GM19193 (cell line): Measurements from ENCODE around the gene S100A12.

Source experiments
- POLR2A ChIP-seq: IDR thresholded peaks from 4 replicates; pipeline ENCODE4 v1.6.1; 2011; ENCODE audit not compliant: insufficient read depth, insufficient read length; ENCODE audit errors: extremely low read depth

Gene S100A12

DNA sequence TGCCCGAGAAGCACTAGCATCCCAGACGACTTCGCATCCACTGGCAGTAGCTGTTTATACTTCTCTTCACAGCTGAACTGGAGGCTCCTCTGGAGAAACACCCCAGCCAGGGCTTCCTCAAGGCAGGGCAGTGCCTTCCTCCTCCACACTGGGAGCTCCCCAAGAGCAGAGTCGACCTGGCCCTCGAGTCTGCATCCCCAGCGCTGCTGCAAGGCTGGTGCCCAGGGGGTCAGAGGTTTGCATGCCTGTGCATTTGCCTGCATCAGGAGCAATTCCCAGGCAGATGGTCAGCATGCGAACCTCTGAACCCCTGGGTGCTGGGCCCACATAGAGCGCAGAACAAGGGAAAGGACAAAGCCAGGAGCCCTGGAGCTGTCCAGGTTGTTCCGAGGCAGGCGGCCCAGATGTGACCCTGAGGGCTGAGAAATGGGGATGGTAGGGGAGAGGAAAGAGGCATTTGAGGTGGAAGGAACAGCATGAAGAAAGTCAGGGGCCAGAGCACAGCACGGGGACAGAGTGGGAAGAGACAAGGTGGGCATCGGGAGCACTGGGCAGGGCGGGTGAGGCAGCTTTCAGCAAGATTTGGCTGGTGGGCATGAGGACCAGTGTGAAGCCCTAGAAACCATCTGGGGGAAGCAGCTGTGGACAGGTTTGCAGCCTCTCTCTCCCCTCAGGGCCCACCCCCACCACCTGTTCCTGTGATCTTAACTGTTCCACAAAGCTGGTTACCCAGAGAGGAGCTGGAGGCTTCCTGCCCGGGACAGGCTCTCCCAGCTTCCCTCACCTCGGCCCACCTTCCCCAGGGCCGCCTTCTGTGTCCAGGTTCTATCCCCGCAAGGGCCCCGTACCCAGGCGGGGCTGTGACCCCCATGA, 21.9 kb upstream of the S100A12 start:
- TF ChIP-seq POLR2A, result no peak

DNA sequence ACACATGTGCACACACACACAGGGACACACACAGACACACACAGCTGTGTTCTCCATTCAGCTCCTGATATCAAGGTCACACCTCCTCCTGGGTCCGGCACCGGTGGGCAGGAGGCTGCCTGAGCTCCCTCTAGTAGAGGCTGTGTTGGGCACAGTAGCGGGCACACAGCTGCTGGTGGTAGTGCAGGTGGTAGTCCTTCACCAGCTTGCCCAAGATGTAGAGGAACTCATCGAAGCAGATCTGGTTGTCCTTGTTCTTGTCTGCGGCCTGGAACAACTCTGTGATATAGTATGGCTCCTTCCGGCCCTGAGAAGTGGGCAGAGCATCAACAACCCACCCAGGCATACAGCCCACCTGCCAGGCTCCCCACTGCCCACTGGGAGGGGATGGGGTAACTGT, 21.0 kb upstream of the S100A12 start:
- no peak for TF ChIP-seq POLR2A

DNA sequence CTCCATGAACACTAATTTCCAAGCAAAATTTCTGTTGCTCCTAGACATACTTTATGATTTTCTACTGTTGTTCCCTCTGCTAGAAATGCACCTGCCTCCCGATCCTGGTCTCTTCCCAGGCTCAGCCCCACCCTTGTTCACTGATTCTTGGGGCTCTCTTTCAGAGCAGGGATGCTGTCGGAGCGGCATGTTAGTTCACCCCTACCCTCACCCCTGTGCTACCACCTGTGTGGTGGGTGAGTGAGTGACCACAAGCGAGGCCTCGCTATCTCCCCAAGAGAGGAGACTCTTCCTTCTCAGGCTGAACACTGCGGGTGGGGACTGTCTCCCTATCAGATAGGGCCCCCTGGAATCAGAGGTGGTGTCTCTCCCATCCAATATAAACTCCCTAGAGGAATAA, 20.4 kb upstream of the S100A12 start:
- TF ChIP-seq POLR2A, result no peak

DNA sequence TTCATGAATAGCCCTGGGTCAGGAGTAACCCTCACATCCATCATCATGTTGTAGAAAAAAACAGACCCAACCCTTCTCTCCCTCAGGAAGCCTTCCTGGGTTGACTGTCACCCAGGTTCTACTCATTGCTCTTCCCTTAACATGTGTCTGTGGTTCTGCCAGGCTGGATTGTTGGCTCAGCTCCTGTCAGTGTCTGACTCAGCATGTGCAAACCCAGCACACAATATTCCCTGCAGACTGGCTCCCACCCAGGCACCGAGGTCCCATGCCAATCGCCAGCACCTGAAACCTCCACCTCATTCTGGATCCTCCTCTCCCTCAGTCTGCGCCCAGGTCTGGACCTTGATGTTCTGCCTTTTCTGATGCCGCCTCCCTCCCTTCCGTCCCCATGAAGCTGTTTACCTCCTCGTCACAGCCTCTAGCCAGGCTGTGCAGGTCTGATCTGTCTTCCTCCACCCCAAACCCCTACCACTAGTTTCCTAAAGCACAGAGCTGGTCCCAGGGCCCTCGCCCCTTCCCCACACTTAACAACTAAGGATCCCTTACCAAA, 19.8 kb upstream of the S100A12 start:
- TF ChIP-seq POLR2A, result no peak

DNA sequence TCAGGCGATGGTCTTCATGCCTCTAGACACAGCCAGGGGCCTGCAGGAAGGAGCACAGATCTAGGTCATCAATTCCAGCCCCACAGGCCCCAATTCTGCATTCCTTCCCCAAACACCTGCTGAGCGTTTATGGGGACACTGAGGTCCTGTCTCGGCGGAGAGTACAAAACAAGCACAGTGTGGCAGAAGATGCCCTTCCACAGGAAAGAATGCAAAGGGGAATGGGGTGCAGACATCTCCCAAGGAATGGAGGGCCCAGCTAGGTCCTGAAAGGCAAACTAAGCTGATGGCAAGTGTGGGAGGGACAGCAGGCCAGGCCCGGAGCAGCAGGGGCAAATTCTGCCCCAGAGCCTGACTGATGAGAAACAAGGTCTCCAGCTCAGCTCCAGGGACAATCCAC, 19.0 kb upstream of the S100A12 start:
- TF ChIP-seq POLR2A, result no peak

DNA sequence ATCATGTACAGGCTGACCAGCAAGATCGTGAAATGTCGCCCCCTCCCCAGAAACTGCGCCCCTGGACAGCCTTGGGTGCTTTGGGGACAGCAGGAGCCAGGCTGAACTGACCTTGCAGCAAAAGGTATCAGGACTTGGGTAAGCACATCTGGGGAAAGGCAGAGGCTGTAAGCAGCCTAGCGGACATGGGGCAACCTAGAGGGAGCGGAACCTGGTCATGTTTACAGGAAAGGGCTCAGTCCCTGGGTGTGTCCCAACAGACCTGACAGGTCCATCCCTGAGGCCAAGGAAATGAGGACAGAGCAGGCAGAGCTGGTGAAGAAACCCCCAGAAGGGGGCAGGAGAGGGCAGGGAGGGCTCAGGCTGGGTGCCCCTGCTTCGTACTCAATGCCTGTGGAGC, 18.5 kb upstream of the S100A12 start:
- TF ChIP-seq POLR2A, result no peak

DNA sequence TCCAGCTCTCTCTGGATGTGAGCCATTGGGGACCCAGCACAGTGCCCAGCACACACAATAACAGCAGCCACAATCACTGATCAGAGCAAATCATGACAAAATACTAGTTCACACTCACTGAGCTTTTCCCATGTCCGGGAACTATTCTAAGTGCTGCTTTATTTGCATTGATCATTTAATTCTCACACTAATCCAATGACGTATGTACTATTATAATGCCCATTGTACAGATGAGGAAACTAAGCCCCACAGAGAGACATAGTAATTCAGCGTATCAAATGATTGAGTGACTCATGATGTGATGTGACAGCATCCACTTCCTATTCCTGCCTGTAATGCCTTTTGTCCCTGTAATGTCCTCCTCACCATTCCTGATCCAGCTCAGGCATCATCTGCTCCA, 17.4 kb upstream of the S100A12 start:
- TF ChIP-seq POLR2A, result no peak

DNA sequence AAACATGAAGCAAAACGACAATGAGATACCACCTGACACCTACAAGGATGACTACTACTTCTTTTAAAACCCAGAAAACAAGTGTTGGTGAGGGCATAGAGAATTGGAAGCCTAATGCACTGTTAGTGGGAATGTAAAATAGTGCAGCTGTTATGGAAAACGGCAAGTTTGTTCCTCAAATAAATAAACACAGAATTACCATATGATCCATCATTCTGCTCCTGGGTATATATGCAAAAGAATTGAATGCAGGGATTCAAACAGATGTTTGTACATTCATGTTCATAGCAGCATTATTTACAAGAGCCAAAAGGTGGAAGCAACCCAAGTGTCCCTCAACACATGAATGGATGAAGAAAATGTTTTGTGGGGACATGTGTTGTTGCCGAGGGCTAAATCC, 16.8 kb upstream of the S100A12 start:
- TF ChIP-seq POLR2A, result no peak

DNA sequence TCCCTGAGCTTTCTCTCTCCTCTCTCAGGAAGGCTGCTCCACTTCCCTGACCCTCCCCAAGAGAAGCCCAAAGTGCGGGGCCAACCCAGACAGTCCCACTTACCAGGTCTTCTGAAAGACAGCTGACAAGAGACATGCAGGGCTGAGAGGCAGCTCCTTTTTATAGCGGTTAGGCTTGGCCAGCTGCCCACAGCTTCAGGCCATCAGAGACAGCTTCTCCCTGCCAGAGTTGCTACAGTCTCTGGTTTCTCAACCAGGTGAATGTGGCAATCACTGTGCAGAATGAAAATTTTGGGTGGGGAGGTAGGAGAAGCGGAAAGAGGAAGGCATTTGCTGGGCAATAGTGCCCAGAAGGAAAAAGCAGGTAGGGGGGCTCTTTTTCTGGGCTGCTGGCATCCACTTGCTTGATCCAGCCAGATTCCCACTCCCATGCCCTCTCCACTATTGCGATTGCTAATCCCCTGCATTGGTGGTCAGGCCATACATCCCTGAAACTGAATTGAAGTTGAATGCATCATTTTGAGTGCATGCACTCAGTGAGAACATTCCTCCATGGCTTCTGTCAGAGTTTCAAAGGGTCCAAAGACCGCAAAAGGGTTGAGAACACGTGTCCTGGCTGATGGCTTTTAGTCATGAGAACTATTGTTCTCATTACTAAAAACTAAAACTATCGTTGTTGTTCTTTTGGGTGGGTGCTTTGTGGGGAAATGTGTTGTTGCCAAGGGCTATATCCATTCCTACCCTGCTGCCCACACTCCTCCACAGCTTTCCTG, 15.7 kb upstream of the S100A12 start, which contains the start of gene S100A8:
S100A8 (minus strand) TSS at position 136 of the 773 bp plus-strand sequence. CDS start 538 bp downstream, outside the sequence.
- no peak for TF ChIP-seq POLR2A

DNA sequence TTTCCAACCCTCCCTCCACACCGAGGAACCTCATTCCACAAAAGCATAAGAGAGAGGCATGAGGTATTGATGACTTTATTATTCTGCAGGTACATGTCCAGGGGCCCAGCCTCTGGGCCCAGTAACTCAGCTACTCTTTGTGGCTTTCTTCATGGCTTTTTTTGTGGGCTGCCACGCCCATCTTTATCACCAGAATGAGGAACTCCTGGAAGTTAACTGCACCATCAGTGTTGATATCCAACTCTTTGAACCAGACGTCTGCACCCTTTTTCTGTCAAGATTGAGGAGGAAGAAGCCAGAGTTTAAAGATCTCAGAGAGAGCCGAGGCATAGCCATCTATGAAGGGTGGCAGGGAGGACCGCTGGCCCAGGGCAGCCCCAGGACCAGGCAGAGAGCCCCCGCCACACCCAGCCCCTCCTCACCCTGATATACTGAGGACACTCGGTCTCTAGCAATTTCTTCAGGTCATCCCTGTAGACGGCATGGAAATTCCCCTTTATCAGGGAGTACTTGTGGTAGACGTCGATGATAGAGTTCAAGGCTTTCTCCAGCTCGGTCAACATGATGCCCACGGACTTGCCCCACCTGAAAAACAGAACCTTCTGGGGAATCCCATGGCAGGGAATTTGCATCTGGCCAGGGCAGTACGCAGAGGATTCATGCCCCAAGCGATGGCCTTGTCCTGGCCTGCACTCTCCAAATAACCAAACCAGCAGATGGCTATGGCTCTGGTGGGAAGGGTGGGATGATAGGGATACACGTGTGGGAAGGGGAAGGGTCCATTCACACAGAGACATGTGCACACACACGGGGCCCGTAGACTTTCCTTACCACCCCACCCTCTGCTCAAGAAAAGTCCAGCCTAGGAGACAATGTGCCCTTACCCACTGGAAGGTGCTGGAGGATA, 14.8 kb upstream of the S100A12 start:
- TF ChIP-seq POLR2A, result no peak

DNA sequence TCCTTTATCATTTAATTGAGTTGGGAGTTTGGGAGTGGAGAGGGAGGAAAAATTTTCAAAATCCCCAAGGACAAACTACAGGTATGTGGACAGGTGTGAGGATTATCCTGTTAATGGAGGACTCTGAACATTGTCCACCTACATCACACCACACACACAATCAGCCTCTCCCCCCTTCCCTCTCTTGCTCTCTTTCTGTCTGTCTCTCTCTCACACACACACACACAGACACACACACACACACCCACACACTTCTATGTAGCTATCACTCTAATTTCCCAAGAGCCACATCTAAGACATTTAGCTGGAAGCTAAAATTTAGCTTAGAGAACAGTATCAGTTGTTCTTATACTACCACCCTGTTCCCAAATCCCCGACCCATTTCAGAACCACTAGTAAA, 14.0 kb upstream of the S100A12 start:
- no peak for TF ChIP-seq POLR2A

DNA sequence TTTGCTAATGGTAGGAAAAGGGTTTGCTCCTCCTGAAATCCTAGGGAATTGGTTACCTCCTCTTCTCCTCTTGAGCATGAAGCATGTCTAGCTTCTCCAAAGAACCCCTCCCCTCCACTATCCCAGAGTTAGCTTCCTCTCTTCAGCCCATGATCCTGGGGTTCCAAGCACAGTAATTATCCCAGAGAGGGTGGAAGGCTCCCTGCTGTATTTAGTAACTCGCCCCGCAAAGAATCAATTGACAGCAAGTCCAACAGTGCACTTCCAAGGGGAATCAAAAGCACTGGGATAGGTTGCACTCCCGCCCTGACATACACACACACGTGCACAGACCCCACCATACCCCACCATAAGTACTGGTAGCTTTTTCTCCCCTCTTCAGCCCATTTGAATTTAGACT, 12.4 kb upstream of the S100A12 start:
- TF ChIP-seq POLR2A, result no peak

DNA sequence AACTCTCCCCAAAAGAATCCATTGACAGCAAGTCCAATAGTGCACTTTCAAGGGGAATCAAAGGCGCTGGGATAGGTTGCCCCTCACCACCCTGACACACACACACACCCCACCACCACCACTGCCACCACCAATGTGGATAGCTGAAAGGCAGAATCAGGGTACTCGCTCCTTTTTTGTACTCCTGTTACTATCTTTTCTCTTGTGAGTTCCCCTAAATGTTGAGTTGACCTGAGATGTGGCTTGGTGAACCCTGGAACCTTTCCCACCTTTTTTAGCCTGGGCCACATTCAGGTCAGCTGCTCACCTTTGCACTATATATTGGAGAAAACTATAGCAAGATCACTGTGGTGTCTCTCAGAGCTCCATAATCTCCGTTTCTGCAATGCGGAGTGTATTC, 11.6 kb upstream of the S100A12 start:
- TF ChIP-seq POLR2A, result no peak

DNA sequence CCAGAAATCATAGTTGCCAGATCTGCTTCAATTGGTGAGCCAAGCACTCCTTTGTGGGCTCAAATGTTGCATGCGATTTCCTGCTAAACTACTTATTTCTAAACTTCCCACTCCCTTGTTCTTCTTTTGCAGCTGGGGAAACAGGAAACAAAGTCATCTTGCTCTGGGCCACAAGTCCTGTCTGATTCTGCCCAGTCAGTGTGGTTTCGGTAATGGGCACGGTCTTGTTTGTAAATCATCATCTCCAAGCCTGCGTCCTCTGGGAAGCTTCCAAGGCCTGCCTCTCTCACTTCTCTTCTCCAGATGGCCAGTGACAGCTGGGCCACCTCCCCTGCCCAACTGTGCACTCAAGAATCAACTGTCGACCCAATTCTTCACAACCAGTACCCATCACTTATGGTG, 11.1 kb upstream of the S100A12 start:
- TF ChIP-seq POLR2A, result no peak
